Panc1 (cell line): ENCODE results near the gene MYDGF. TPM values are rescaled to one million over a fixed set of nuclear protein-coding genes. Genes with fewer than 3 reads are reported as not detected.
A peak's percentile ranks its signal among the peaks of the same experiment; 100 is the strongest.

ENCODE experiments used
- ATAC-seq: fragments of 200-7000 bp; cut with Tn5 transposase; 2 replicates; pipeline ENCODE4 v1.9.1; 2020; ENCODE audit warnings: mild to moderate bottlenecking, moderate library complexity
- BruUV-seq: library from RNA; stranded (reverse); fragments of 400-500 nt; replicated peaks from 2 replicates; lab custom pipeline; 2021; lab: Mats Ljungman, UMichigan
- CTCF ChIA-PET: fragments of 300-600 bp; sonication (Branson Sonifier 250); formaldehyde crosslinking; loops from one replicate; lab custom pipeline; 2022; ENCODE audit warnings: antibody characterized with exemption; lab: Charles Lee
- POLR2A ChIA-PET: fragments of 300-600 bp; sonication (Branson Sonifier 250); formaldehyde crosslinking; loops from one replicate; lab custom pipeline; 2022; ENCODE audit warnings: antibody characterized with exemption; lab: Charles Lee
- DNase-seq: peaks from one replicate; pipeline ENCODE4 v3.0.0-alpha.2; 2010; ENCODE audit warnings: low read depth, low spot score
- H3K27ac ChIP-seq: 2 replicates; pipeline ENCODE4 v1.5.1; 2011; ENCODE audit warnings: mild to moderate bottlenecking, low read length, inconsistent platforms
- H3K27me3 ChIP-seq: fragments of 200-500 bp; sonication (Bioruptor generic); 2 replicates; pipeline ENCODE4 v1.6.0; 2014; ENCODE audit warnings: low read length, inconsistent platforms; ENCODE audit not compliant: control insufficient read depth, insufficient read depth
- H3K36me3 ChIP-seq: fragments of 200-500 bp; sonication (Bioruptor generic); 2 replicates; pipeline ENCODE4 v1.5.1; 2014; ENCODE audit warnings: inconsistent platforms, mild to moderate bottlenecking, low read length, moderate library complexity; ENCODE audit not compliant: control insufficient read depth, insufficient read depth
- H3K4me1 ChIP-seq: 2 replicates; pipeline ENCODE4 v1.5.1; 2011; ENCODE audit warnings: inconsistent platforms, mild to moderate bottlenecking, low read length, moderate library complexity; ENCODE audit not compliant: control insufficient read depth, insufficient read depth
- H3K4me3 ChIP-seq, 2 experiments: 2 replicates each; pipeline ENCODE4 v1.5.1; 2011 to 2012; ENCODE audit warnings: low read depth in 2 of 2, low read length in 2 of 2, mild to moderate bottlenecking in 2 of 2, inconsistent platforms in 1 of 2, moderate library complexity in 1 of 2
- H3K9me3 ChIP-seq: fragments of 200-500 bp; sonication (Bioruptor generic); 2 replicates; pipeline ENCODE4 v1.5.1; 2014; ENCODE audit warnings: low read depth, mild to moderate bottlenecking, inconsistent platforms, low read length, moderate library complexity; ENCODE audit not compliant: control insufficient read depth, insufficient read depth
- POLR2AphosphoS5 ChIP-seq: IDR thresholded peaks from 2 replicates; pipeline ENCODE4 v1.6.1; 2012; ENCODE audit warnings: mild to moderate bottlenecking, low read depth, low read length, moderate library complexity
- SIN3A ChIP-seq: IDR thresholded peaks from 2 replicates; pipeline ENCODE4 v1.6.1; 2012; ENCODE audit warnings: low read depth, mild to moderate bottlenecking, low read length, moderate library complexity, borderline replicate concordance; ENCODE audit not compliant: insufficient read depth
- TCF7L2 ChIP-seq: IDR thresholded peaks from 2 replicates; pipeline ENCODE4 v1.6.1; 2011; ENCODE audit warnings: mild to moderate bottlenecking, low read depth, low read length, inconsistent platforms
- in situ Hi-C: cut with HindIII; loops from 2 replicates; pipeline ENCODE4 v1.10.0; 2016; ENCODE audit warnings: low sequenced_read_pairs, low pct_unique_long_range_greater_than_20kb
- intact Hi-C: fragments of 100-400 bp; cut with micrococcal nuclease; formaldehyde crosslinking; loops from one replicate; pipeline ENCODE4 v1.10.0; 2022; ENCODE audit not compliant: unreplicated experiment
- total RNA-seq: library from RNA; stranded (reverse); gene quantifications from one replicate; pipeline ENCODE4 v1.2.1, GENCODE V29; 2021; ENCODE audit not compliant: unreplicated experiment
- TF ChIP-seq, protein P1 (sequence below), 2 experiments: IDR thresholded peaks; 2 replicates each; pipeline ENCODE4 v1.6.1; 2011 to 2012; ENCODE audit warnings: low read depth in 2 of 2, control low read depth in 1 of 2, low read length in 1 of 2, mild to moderate bottlenecking in 1 of 2, moderate library complexity in 1 of 2; ENCODE audit not compliant: insufficient read depth in 1 of 2
- TF ChIP-seq, protein P2 (sequence below): fragments of 450-650 bp; IDR thresholded peaks from 2 replicates; pipeline ENCODE4 v1.5.1; 2017; ENCODE audit warnings: mild to moderate bottlenecking

Gene MYDGF
- total RNA-seq, 1 experiment from 2014 or later = 78.1 TPM

DNA sequence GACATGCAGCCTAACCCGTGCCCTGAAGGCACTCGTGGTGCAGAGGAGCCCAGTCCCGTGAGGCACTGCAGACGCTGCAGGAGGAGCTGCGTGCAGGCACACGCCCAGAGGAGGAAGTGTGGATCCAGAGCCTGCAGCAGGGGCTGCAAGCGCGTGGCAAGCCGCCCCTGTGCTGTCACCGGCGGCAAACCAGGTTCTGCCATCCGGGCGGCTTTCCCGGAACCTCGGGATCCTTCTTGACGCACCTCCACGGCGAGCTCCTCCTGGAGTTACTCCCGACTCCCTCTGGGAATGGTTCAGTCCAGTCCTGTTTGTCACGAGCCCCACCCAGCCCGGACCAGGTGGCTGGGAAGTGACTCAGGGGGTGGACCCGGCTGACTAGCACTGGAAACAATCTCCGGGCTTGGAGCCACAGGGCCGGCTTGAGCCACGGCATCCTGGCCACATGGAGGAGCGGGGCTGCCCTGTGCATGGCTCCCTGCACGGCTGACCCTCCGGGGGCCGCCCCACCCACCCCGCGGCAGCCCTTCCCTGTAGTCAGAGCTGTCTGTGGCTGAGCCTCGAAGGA lies 43.3 kb upstream of the MYDGF start:
- no TSS peak for BruUV-seq
- peaks cover 40% of the 10 kb centered on the region for H3K4me1 ChIP-seq
- H3K27me3 ChIP-seq = no peaks in the 10 kb centered on the region
- intact Hi-C loops = no loop called here
- POLR2A ChIA-PET = no interaction called here
- in situ Hi-C loops = no loop called here
- H3K36me3 ChIP-seq = no peaks in the 10 kb centered on the region; the same call in 1 of the 2 replicates
- H3K27ac ChIP-seq = peak overlapping the region; percentile 23; the same call in 1 of the 2 replicates
- H3K4me3 ChIP-seq = no peak overlapping the region
- DNase-seq = peak; percentile 91
- CTCF ChIA-PET = no interaction called here
- ATAC-seq = peak; percentile 85
- peak; percentile 76 for TF ChIP-seq POLR2AphosphoS5
- TF ChIP-seq, protein P1, sequence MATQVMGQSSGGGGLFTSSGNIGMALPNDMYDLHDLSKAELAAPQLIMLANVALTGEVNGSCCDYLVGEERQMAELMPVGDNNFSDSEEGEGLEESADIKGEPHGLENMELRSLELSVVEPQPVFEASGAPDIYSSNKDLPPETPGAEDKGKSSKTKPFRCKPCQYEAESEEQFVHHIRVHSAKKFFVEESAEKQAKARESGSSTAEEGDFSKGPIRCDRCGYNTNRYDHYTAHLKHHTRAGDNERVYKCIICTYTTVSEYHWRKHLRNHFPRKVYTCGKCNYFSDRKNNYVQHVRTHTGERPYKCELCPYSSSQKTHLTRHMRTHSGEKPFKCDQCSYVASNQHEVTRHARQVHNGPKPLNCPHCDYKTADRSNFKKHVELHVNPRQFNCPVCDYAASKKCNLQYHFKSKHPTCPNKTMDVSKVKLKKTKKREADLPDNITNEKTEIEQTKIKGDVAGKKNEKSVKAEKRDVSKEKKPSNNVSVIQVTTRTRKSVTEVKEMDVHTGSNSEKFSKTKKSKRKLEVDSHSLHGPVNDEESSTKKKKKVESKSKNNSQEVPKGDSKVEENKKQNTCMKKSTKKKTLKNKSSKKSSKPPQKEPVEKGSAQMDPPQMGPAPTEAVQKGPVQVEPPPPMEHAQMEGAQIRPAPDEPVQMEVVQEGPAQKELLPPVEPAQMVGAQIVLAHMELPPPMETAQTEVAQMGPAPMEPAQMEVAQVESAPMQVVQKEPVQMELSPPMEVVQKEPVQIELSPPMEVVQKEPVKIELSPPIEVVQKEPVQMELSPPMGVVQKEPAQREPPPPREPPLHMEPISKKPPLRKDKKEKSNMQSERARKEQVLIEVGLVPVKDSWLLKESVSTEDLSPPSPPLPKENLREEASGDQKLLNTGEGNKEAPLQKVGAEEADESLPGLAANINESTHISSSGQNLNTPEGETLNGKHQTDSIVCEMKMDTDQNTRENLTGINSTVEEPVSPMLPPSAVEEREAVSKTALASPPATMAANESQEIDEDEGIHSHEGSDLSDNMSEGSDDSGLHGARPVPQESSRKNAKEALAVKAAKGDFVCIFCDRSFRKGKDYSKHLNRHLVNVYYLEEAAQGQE (IDR thresholded peaks at IDR 0.05; ENCODE audit: insufficient read depth in 1 of 2, low read depth in 2 of 2, low read length in 1 of 2) = no peak
- H3K9me3 ChIP-seq = no peaks in the 10 kb centered on the region

DNA sequence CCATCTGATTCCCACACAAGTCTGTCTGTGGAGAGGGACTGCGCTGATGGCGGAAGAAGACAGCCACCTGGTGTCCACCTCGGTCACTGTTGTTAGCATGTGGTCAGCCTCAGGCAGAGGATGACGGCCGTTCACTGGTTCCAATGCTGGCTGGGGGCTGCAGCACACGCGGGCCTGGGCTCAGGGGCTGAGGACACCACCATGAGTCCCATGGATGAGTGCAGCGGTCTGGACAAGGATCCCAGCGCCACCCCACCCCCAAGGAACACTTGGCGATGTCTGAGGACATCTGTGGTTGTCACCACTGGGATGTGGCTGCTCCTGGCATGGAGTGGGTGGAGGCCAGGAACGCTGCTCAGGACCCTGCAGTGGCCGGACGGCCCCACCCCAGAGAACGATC lies 42.6 kb upstream of the MYDGF start:
- H3K4me3 ChIP-seq = no peak overlapping the region
- H3K27me3 ChIP-seq = no peaks in the 10 kb centered on the region
- intact Hi-C loops = no loop called here
- TF ChIP-seq, protein P1 (IDR thresholded peaks at IDR 0.05; ENCODE audit: insufficient read depth in 1 of 2, low read depth in 2 of 2, low read length in 1 of 2) = no peak
- in situ Hi-C loops = no loop called here
- ATAC-seq (no peak), DNase-seq (no peak)
- ChIA-PET CTCF (no interaction called here), POLR2A (no interaction called here)
- H3K36me3 ChIP-seq = no peaks in the 10 kb centered on the region; the same call in 1 of the 2 replicates
- no TSS peak for BruUV-seq
- peaks cover 33% of the 10 kb centered on the region for H3K4me1 ChIP-seq
- peak overlapping the region; percentile 7; the same call in 1 of the 2 replicates for H3K27ac ChIP-seq
- no peaks in the 10 kb centered on the region for H3K9me3 ChIP-seq

DNA sequence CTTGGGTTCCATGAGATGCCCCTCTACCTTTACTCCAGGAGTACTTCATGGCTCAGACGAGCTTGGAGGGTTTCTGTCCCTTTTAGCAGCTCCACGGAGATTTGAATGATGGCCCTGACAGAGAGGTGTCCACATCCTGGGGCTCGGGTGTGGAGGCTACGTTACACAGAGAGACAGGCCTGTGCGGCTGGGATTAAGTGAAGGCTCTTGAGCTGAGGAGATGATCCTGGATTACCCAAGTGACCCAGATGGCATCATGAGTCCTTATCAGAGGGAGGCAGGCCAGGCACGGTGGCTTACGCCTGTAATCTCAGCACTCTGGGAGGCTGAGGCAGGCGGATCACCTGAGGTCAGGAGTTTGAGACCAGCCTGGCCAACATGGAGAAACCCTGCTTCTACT lies 41.1 kb upstream of the MYDGF start:
- Histone ChIP-seq H3K4me1 (peaks cover 19% of the 10 kb centered on the region), H3K27ac (no peak overlapping the region), H3K9me3 (no peaks in the 10 kb centered on the region), H3K4me3 (no peak overlapping the region), H3K27me3 (no peaks in the 10 kb centered on the region), H3K36me3 (no peaks in the 10 kb centered on the region)
- DNase-seq (no peak), ATAC-seq (no peak)
- ChIA-PET CTCF (interaction anchor here (1.1 kb wide), 1 partner anchor 25 kb away, joined by 4 read pairs; no protein-coding TSS in a partner anchor), POLR2A (interaction anchor here (0.6 kb wide), 1 partner anchor 82 kb away, joined by 3 read pairs; no protein-coding TSS in a partner anchor)
- TF ChIP-seq, protein P1 (IDR thresholded peaks at IDR 0.05; ENCODE audit: insufficient read depth in 1 of 2, low read depth in 2 of 2, low read length in 1 of 2) = no peak
- TF ChIP-seq POLR2AphosphoS5 = no peak
- no peak for TF ChIP-seq SIN3A
- TF ChIP-seq, protein P2, sequence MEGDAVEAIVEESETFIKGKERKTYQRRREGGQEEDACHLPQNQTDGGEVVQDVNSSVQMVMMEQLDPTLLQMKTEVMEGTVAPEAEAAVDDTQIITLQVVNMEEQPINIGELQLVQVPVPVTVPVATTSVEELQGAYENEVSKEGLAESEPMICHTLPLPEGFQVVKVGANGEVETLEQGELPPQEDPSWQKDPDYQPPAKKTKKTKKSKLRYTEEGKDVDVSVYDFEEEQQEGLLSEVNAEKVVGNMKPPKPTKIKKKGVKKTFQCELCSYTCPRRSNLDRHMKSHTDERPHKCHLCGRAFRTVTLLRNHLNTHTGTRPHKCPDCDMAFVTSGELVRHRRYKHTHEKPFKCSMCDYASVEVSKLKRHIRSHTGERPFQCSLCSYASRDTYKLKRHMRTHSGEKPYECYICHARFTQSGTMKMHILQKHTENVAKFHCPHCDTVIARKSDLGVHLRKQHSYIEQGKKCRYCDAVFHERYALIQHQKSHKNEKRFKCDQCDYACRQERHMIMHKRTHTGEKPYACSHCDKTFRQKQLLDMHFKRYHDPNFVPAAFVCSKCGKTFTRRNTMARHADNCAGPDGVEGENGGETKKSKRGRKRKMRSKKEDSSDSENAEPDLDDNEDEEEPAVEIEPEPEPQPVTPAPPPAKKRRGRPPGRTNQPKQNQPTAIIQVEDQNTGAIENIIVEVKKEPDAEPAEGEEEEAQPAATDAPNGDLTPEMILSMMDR = no peak
- no peak for TF ChIP-seq TCF7L2
- no TSS peak for BruUV-seq
- in situ Hi-C loops = no loop called here
- intact Hi-C loops = no loop called here
